ENCODE measurements around the gene ATG5.

Gene ATG5

GRCh38 chr6:106293116-106293515, 32.4 kb downstream of the ATG5 start:
- Histone ChIP-seq H3K9me3 (no peaks in the 10 kb centered on the region), H3K4me1 (no peaks in the 10 kb centered on the region), H3K27ac (no peak overlapping the region), H3K36me3 (peaks cover 18 to 25% (median 24%) of the 10 kb centered on the region in 3 donors), H3K4me3 (no peak overlapping the region), H3K27me3 (no peaks in the 10 kb centered on the region)
- intact Hi-C loops (cut with DNase I; ENCODE audit: low total_unique reads) = no loop called here
- DNase-seq = no peak
- TF ChIP-seq CTCF (IDR thresholded peaks at IDR 0.05) = no peak

- Histone ChIP-seq H3K4me3 (no peak overlapping the region), H3K4me1 (peaks cover 0 to 6% (median 0%) of the 10 kb centered on the region in 4 donors), H3K27me3 (no peaks in the 10 kb centered on the region), H3K27ac (no peak overlapping the region), H3K36me3 (peaks cover 18 to 25% (median 24%) of the 10 kb centered on the region in 3 donors), H3K9me3 (no peaks in the 10 kb centered on the region)
- no peak for TF ChIP-seq CTCF (IDR thresholded peaks at IDR 0.05)
- intact Hi-C loops (cut with DNase I; ENCODE audit: low total_unique reads) = no loop called here
- DNase-seq = no peak
Observed at GRCh38 chr6:106290954-106291353, 34.6 kb downstream of the ATG5 start.

GRCh38 chr6:106290032-106290431, 35.5 kb downstream of the ATG5 start:
- no peaks in the 10 kb centered on the region for H3K9me3 ChIP-seq
- peaks cover 18 to 25% (median 24%) of the 10 kb centered on the region in 3 donors for H3K36me3 ChIP-seq
- H3K27ac ChIP-seq = no peak overlapping the region
- no peak for TF ChIP-seq CTCF (IDR thresholded peaks at IDR 0.05)
- DNase-seq = no peak
- H3K4me1 ChIP-seq = peaks cover 0 to 6% (median 0%) of the 10 kb centered on the region in 4 donors
- intact Hi-C loops (cut with DNase I; ENCODE audit: low total_unique reads) = no loop called here
- no peak overlapping the region for H3K4me3 ChIP-seq
- H3K27me3 ChIP-seq = no peaks in the 10 kb centered on the region

- H3K27ac ChIP-seq = no peak overlapping the region
- no peak overlapping the region for H3K4me3 ChIP-seq
- peaks cover 0 to 6% (median 0%) of the 10 kb centered on the region in 4 donors for H3K4me1 ChIP-seq
- no peaks in the 10 kb centered on the region for H3K27me3 ChIP-seq
- no peak for DNase-seq
- no peaks in the 10 kb centered on the region for H3K9me3 ChIP-seq
- peaks cover 14 to 20% (median 18%) of the 10 kb centered on the region in 3 donors for H3K36me3 ChIP-seq
- TF ChIP-seq CTCF (IDR thresholded peaks at IDR 0.05) = no peak
- intact Hi-C loops (cut with DNase I; ENCODE audit: low total_unique reads) = no loop called here
Observed at GRCh38 chr6:106287215-106287614, 38.3 kb downstream of the ATG5 start.

GRCh38 chr6:106286746-106287145, 38.8 kb downstream of the ATG5 start:
- no peaks in the 10 kb centered on the region for H3K27me3 ChIP-seq
- peaks cover 0 to 6% (median 0%) of the 10 kb centered on the region in 4 donors for H3K4me1 ChIP-seq
- DNase-seq = no peak
- H3K4me3 ChIP-seq = no peak overlapping the region
- no peak overlapping the region for H3K27ac ChIP-seq
- H3K9me3 ChIP-seq = no peaks in the 10 kb centered on the region
- H3K36me3 ChIP-seq = peaks cover 9 to 15% (median 13%) of the 10 kb centered on the region in 3 donors
- intact Hi-C loops (cut with DNase I; ENCODE audit: low total_unique reads) = no loop called here
- no peak for TF ChIP-seq CTCF (IDR thresholded peaks at IDR 0.05)

GRCh38 chr6:106283481-106283880, 42.1 kb downstream of the ATG5 start:
- TF ChIP-seq CTCF (IDR thresholded peaks at IDR 0.05) = no peak
- no peak overlapping the region for H3K27ac ChIP-seq
- no peaks in the 10 kb centered on the region for H3K9me3 ChIP-seq
- intact Hi-C loops (cut with DNase I; ENCODE audit: low total_unique reads) = no loop called here
- no peaks in the 10 kb centered on the region for H3K27me3 ChIP-seq
- no peak overlapping the region for H3K4me3 ChIP-seq
- peaks cover 4 to 9% (median 8%) of the 10 kb centered on the region in 3 donors for H3K36me3 ChIP-seq
- no peak for DNase-seq
- H3K4me1 ChIP-seq = peaks cover 0 to 6% (median 0%) of the 10 kb centered on the region in 4 donors
